NCI-H2227 (cell line): ENCODE measurements around the gene XXYLT1.
"Not testable (repeated sequence)": the region's sequence is repeated elsewhere in the genome, so short reads cannot be mapped to it uniquely, and the experiment has no call there.

Source experiments
- DNase-seq: peaks from one replicate; lab custom pipeline; 2025; ENCODE audit not compliant: unreplicated experiment; lab: John Stamatoyannopoulos, UW

The XXYLT1 gene

GRCh38 chr3:195228886-195229285, 42.1 kb downstream of the XXYLT1 start:
- DNase-seq, result not testable (repeated sequence)

- no peak for DNase-seq
Measured at GRCh38 chr3:195227871-195228270, 43.1 kb downstream of the XXYLT1 start.

- DNase-seq, result no peak
Measured at GRCh38 chr3:195226900-195227447, 44.0 kb downstream of the XXYLT1 start.

GRCh38 chr3:195226445-195226844, 44.5 kb downstream of the XXYLT1 start:
- DNase-seq, result no peak

- no peak for DNase-seq
Measured at GRCh38 chr3:195224980-195225580, 45.9 kb downstream of the XXYLT1 start.

- no peak for DNase-seq
Measured at GRCh38 chr3:195224156-195224979, 46.6 kb downstream of the XXYLT1 start.

- no peak for DNase-seq
Measured at GRCh38 chr3:195221876-195222617, 48.9 kb downstream of the XXYLT1 start.

- no peak for DNase-seq
Measured at GRCh38 chr3:195221015-195221853, 49.7 kb downstream of the XXYLT1 start.

GRCh38 chr3:195219351-195220230, 51.4 kb downstream of the XXYLT1 start:
- no peak for DNase-seq

GRCh38 chr3:195218331-195218730, 52.6 kb downstream of the XXYLT1 start:
- not testable (repeated sequence) for DNase-seq

GRCh38 chr3:195215576-195215975, 55.4 kb downstream of the XXYLT1 start:
- not testable (repeated sequence) for DNase-seq

- no peak for DNase-seq
Measured at GRCh38 chr3:195214381-195214780, 56.6 kb downstream of the XXYLT1 start.

GRCh38 chr3:195213639-195214315, 57.2 kb downstream of the XXYLT1 start:
- DNase-seq, result no peak

GRCh38 chr3:195212749-195213375, 58.1 kb downstream of the XXYLT1 start:
- no peak for DNase-seq

GRCh38 chr3:195212033-195212748, 58.8 kb downstream of the XXYLT1 start:
- no peak for DNase-seq

- DNase-seq, result no peak
Measured at GRCh38 chr3:195210266-195210973, 60.5 kb downstream of the XXYLT1 start.

GRCh38 chr3:195209847-195210265, 61.1 kb downstream of the XXYLT1 start:
- DNase-seq, result no peak
